Fibroblast of mammary gland (primary cell): ENCODE data around the gene CLMN.

ENCODE experiments used
- DNase-seq: peaks from one replicate; pipeline ENCODE4 v3.0.0-alpha.2; 2010; ENCODE audit warnings: low read depth
- H3K4me3 ChIP-seq: 2 replicates; pipeline ENCODE4 v1.5.1; 2011; ENCODE audit warnings: low read depth, mild to moderate bottlenecking, low read length, moderate library complexity; ENCODE audit not compliant: control insufficient read depth
- TF ChIP-seq, protein P1 (sequence below): conservative IDR thresholded peaks from 2 replicates; pipeline ENCODE4 v1.5.1; 2011; ENCODE audit warnings: low read depth, low read length, inconsistent platforms; ENCODE audit not compliant: control insufficient read depth, insufficient read depth

Gene CLMN

DNA sequence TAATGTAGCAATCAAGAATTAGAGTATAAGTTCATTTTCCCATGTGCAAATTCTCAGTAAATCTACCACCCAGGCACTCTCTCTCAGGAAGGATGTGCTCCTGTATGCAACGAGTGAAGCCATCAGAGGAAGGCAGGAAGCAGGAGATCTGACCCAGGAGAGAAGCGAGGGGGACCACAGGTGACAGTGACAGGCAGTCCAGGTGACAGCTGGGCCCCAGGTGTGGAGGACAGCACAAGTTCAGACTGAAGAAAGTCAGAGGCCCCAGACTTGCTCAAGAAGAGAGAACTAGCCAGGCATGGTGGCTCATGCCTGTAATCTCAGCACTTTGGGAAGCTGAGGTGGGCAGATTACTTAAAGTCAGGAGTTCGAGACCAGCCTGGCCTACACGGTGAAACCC, 13.8 kb downstream of the CLMN start:
- no peak for DNase-seq
- no peak overlapping the region for H3K4me3 ChIP-seq
- TF ChIP-seq, protein P1, sequence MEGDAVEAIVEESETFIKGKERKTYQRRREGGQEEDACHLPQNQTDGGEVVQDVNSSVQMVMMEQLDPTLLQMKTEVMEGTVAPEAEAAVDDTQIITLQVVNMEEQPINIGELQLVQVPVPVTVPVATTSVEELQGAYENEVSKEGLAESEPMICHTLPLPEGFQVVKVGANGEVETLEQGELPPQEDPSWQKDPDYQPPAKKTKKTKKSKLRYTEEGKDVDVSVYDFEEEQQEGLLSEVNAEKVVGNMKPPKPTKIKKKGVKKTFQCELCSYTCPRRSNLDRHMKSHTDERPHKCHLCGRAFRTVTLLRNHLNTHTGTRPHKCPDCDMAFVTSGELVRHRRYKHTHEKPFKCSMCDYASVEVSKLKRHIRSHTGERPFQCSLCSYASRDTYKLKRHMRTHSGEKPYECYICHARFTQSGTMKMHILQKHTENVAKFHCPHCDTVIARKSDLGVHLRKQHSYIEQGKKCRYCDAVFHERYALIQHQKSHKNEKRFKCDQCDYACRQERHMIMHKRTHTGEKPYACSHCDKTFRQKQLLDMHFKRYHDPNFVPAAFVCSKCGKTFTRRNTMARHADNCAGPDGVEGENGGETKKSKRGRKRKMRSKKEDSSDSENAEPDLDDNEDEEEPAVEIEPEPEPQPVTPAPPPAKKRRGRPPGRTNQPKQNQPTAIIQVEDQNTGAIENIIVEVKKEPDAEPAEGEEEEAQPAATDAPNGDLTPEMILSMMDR: no peak

DNA sequence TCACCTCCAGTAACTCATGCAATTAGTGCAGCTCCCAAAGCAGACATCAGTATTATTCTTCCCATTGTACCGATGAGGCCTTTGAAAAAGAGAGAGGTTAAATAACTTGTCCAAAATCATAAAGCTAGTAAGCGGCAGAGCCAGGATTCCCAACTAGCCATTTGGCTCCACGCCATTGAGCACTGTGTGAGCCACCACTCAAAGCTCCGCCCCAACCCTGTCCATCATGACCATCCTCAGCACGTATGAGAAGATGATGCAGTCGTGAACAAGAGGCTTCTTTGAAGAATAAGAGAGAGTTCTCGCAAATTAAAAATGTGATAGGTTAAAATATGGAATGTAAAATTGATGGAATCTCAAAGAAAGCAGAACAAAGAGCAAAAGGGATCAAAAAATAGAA, 14.6 kb downstream of the CLMN start:
- DNase-seq: no peak
- TF ChIP-seq, protein P1: no peak
- no peak overlapping the region for H3K4me3 ChIP-seq

- no peak for DNase-seq
- TF ChIP-seq, protein P1: no peak
- no peak overlapping the region for H3K4me3 ChIP-seq
Measured at GRCh38 chr14:95304342-95304741, 15.4 kb downstream of the CLMN start.

- TF ChIP-seq, protein P1: no peak
- DNase-seq: no peak
Measured at GRCh38 chr14:95303552-95303951, 16.2 kb downstream of the CLMN start.

GRCh38 chr14:95302667-95303506, 16.8 kb downstream of the CLMN start:
- H3K4me3 ChIP-seq: no peak overlapping the region
- TF ChIP-seq, protein P1: no peak
- DNase-seq: no peak

More at GRCh38 chr14:95303552-95303951, 16.2 kb downstream of the CLMN start:
- H3K4me3 ChIP-seq: no peak overlapping the region

- no peak overlapping the region for H3K4me3 ChIP-seq
- DNase-seq: no peak
- TF ChIP-seq, protein P1: no peak
Measured at GRCh38 chr14:95301527-95302187, 18.1 kb downstream of the CLMN start.
